ENCODE data around the gene DDAH1.

- TF ChIP-seq, protein P1, sequence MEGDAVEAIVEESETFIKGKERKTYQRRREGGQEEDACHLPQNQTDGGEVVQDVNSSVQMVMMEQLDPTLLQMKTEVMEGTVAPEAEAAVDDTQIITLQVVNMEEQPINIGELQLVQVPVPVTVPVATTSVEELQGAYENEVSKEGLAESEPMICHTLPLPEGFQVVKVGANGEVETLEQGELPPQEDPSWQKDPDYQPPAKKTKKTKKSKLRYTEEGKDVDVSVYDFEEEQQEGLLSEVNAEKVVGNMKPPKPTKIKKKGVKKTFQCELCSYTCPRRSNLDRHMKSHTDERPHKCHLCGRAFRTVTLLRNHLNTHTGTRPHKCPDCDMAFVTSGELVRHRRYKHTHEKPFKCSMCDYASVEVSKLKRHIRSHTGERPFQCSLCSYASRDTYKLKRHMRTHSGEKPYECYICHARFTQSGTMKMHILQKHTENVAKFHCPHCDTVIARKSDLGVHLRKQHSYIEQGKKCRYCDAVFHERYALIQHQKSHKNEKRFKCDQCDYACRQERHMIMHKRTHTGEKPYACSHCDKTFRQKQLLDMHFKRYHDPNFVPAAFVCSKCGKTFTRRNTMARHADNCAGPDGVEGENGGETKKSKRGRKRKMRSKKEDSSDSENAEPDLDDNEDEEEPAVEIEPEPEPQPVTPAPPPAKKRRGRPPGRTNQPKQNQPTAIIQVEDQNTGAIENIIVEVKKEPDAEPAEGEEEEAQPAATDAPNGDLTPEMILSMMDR (IDR thresholded peaks at IDR 0.05): no peak
- TF ChIP-seq POLR2A (IDR thresholded peaks at IDR 0.05): no peak
These were observed 147.4 kb downstream of the DDAH1 start for GRCh38 chr1:85317560-85317959.

All from ovary (tissue), 3 donors.